ENCODE data around the gene COPG1. TPM values are rescaled to one million over a fixed set of nuclear protein-coding genes. Genes with fewer than 3 reads are reported as not detected.
A peak's percentile ranks its signal among the peaks of the same experiment; 100 is the strongest.

Gene COPG1
- total and polyA plus RNA-seq, 2 of the 13 experiments (the other 11 are each of a cell fraction or from before 2014, with no cell fraction given) = 98.6 to 166 TPM

DNA sequence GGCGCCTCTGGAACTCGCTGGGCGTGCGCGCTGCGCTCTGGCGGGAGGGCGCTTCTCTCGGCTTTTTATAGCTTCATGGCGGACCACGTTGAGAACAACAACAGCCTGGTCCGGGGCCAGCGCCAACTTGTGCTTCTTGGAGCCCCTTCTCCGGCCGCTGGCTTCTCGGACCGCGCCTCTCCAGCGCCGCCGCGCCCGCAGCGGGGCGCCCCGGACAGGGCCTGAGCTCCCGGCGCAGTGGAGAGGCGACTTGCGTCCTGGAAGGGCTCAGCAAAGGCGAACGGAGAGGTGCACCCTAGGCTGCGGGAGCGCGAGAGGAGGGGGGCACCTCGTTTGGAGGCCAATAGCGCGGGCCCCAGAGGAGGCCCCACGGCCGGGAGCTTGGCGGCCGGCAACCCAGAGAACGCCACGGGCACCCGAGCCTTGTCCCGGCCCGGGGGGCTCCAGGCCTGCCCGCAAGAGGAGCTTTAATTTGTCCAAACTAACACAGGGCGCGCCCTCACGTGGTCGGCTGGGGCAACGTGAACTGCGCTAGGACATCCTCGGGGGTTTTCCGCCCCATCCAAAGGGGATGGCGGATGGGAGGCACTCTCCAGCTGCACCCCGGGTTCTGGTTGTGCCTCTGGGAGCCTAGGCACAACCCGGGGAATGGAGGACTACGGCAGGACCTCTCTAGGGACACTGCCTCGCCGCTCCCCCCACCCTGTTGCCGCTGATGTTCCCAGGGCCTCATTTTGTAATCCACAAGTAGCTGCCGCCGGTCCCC is 67.0 kb downstream of the COPG1 start (continued):
- TF ChIP-seq NPAS2 (CRISPR knock-in tag; IDR thresholded peaks at IDR 0.05; ENCODE audit: borderline replicate concordance) (0 out of 2 replicates have a peak, but pooled peaks have one; percentile 77), ZNF143 (CRISPR knock-in tag; IDR thresholded peaks at IDR 0.05) (no peak), MYC (CRISPR knock-in tag; IDR thresholded peaks at IDR 0.05; ENCODE audit: borderline replicate concordance) (peak; percentile 66; the same call in 1 of the 2 replicates), ZNF274 (CRISPR knock-in tag; IDR thresholded peaks at IDR 0.05) (peak; percentile 20; the same call in 1 of the 2 replicates), ZNF605 (CRISPR knock-in tag; IDR thresholded peaks at IDR 0.05) (0 out of 2 replicates have a peak, but pooled peaks have one; percentile 49), MEIS1 (CRISPR knock-in tag; IDR thresholded peaks at IDR 0.05; ENCODE audit: borderline replicate concordance) (no peak), CBX1 (IDR thresholded peaks at IDR 0.05; ENCODE audit: low read depth) (no peak), ZSCAN12 (CRISPR knock-in tag; IDR thresholded peaks at IDR 0.05) (peak; percentile 75; the same call in 1 of the 2 replicates), ARHGAP35 (CRISPR knock-in tag; IDR thresholded peaks at IDR 0.05; ENCODE audit: borderline replicate concordance) (no peak), ZNF34 (CRISPR knock-in tag; IDR thresholded peaks at IDR 0.05; ENCODE audit: borderline replicate concordance) (no peak), MAFG (CRISPR knock-in tag; IDR thresholded peaks at IDR 0.05) (no peak), ZBTB42 (CRISPR knock-in tag; IDR thresholded peaks at IDR 0.05) (0 out of 2 replicates have a peak, but pooled peaks have one; percentile 84), FOXM1 (CRISPR knock-in tag; IDR thresholded peaks at IDR 0.05) (no peak), ZNF3 (CRISPR knock-in tag; IDR thresholded peaks at IDR 0.05) (no peak), NR2C2 (CRISPR knock-in tag; IDR thresholded peaks at IDR 0.05; ENCODE audit: borderline replicate concordance) (peak; percentile 21; the same call in 1 of the 2 replicates), STAT5B (CRISPR knock-in tag; IDR thresholded peaks at IDR 0.05) (0 out of 2 replicates have a peak, but pooled peaks have one; percentile 36), ZBTB38 (CRISPR knock-in tag; IDR thresholded peaks at IDR 0.05) (peak; percentile 84; the same call in 1 of the 2 replicates), ATRX (CRISPR knock-in tag; IDR thresholded peaks at IDR 0.05; ENCODE audit: borderline replicate concordance) (no peak), TOPORS (CRISPR knock-in tag; IDR thresholded peaks at IDR 0.05) (no peak), ZNF839 (CRISPR knock-in tag; IDR thresholded peaks at IDR 0.05; ENCODE audit: borderline replicate concordance) (no peak), ZNF296 (CRISPR knock-in tag; conservative IDR thresholded peaks at IDR 0.05) (no peak)
- TF ChIP-seq, protein P1, sequence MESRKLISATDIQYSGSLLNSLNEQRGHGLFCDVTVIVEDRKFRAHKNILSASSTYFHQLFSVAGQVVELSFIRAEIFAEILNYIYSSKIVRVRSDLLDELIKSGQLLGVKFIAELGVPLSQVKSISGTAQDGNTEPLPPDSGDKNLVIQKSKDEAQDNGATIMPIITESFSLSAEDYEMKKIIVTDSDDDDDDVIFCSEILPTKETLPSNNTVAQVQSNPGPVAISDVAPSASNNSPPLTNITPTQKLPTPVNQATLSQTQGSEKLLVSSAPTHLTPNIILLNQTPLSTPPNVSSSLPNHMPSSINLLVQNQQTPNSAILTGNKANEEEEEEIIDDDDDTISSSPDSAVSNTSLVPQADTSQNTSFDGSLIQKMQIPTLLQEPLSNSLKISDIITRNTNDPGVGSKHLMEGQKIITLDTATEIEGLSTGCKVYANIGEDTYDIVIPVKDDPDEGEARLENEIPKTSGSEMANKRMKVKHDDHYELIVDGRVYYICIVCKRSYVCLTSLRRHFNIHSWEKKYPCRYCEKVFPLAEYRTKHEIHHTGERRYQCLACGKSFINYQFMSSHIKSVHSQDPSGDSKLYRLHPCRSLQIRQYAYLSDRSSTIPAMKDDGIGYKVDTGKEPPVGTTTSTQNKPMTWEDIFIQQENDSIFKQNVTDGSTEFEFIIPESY (CRISPR knock-in tag; IDR thresholded peaks at IDR 0.05) = 0 out of 2 replicates have a peak, but pooled peaks have one; percentile 42
- TF ChIP-seq, protein P2, sequence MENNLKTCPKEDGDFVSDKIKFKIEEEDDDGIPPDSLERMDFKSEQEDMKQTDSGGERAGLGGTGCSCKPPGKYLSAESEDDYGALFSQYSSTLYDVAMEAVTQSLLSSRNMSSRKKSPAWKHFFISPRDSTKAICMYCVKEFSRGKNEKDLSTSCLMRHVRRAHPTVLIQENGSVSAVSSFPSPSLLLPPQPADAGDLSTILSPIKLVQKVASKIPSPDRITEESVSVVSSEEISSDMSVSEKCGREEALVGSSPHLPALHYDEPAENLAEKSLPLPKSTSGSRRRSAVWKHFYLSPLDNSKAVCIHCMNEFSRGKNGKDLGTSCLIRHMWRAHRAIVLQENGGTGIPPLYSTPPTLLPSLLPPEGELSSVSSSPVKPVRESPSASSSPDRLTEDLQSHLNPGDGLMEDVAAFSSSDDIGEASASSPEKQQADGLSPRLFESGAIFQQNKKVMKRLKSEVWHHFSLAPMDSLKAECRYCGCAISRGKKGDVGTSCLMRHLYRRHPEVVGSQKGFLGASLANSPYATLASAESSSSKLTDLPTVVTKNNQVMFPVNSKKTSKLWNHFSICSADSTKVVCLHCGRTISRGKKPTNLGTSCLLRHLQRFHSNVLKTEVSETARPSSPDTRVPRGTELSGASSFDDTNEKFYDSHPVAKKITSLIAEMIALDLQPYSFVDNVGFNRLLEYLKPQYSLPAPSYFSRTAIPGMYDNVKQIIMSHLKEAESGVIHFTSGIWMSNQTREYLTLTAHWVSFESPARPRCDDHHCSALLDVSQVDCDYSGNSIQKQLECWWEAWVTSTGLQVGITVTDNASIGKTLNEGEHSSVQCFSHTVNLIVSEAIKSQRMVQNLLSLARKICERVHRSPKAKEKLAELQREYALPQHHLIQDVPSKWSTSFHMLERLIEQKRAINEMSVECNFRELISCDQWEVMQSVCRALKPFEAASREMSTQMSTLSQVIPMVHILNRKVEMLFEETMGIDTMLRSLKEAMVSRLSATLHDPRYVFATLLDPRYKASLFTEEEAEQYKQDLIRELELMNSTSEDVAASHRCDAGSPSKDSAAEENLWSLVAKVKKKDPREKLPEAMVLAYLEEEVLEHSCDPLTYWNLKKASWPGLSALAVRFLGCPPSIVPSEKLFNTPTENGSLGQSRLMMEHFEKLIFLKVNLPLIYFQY (CRISPR knock-in tag; IDR thresholded peaks at IDR 0.05; ENCODE audit: borderline replicate concordance) = 0 out of 2 replicates have a peak, but pooled peaks have one; percentile 24
- TF ChIP-seq, protein P3, sequence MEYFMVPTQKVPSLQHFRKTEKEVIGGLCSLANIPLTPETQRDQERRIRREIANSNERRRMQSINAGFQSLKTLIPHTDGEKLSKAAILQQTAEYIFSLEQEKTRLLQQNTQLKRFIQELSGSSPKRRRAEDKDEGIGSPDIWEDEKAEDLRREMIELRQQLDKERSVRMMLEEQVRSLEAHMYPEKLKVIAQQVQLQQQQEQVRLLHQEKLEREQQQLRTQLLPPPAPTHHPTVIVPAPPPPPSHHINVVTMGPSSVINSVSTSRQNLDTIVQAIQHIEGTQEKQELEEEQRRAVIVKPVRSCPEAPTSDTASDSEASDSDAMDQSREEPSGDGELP (IDR thresholded peaks at IDR 0.05; ENCODE audit: borderline replicate concordance, low read depth) = no peak
